Measurements from ENCODE around the gene GOLGA2. TPM values are rescaled to one million over a fixed set of nuclear protein-coding genes. Genes with fewer than 3 reads are reported as not detected.

GOLGA2 gene
- total RNA-seq, 1 donor from 2014 or later: 105 TPM

DNA sequence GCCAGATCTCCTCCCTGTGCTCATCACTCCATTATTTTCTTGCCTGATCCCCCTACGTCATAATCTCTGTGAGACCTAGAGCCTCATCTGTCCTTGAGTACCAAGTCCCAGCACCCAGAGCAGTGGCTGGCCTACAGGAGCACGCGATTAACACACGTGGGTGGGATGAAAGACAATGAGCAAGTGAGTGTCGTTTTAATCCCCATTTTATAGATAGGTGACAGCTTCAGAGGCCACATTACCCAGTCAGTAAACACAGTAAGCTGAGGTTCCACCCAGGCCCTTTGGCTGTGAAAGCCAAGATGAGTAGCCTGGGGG is 29.1 kb upstream of the GOLGA2 start:
- H3K79me2 ChIP-seq (ENCODE audit: insufficient read depth, low read length): no peaks in the 10 kb centered on the region
- Mint-ChIP-seq H3K27me3 (ENCODE audit: low read depth, unreplicated experiment) (no peaks in the 10 kb centered on the region), H3K9me3 (ENCODE audit: unreplicated experiment) (peaks cover 4% of the 10 kb centered on the region), H3K4me1 (ENCODE audit: low read depth, unreplicated experiment) (peaks cover 4% of the 10 kb centered on the region), H3K27ac (ENCODE audit: unreplicated experiment) (no peak overlapping the region), H3K36me3 (ENCODE audit: low read depth, unreplicated experiment) (peaks cover 6% of the 10 kb centered on the region), H3K4me3 (ENCODE audit: unreplicated experiment) (no peak overlapping the region)
- H4K20me1 ChIP-seq (ENCODE audit: insufficient read depth, low read length): no peaks in the 10 kb centered on the region
- no peak overlapping the region for H3K4me2 ChIP-seq (ENCODE audit: low read length)
- H3K36me3 ChIP-seq (ENCODE audit: insufficient read depth, low read length): peaks cover 3% of the 10 kb centered on the region
- H2AFZ ChIP-seq (ENCODE audit: low read depth, low read length): no peak overlapping the region
- H3K27me3 ChIP-seq (ENCODE audit: insufficient read depth, low read length): no peaks in the 10 kb centered on the region
- FAIRE-seq: no peak
- no peaks in the 10 kb centered on the region for H3K9me3 ChIP-seq (ENCODE audit: insufficient read depth, low read depth, low read length)
- H3K4me3 ChIP-seq (ENCODE audit: insufficient read depth, low read depth, low read length): no peak overlapping the region
- DNase-seq (ENCODE audit: low read depth): peak; percentile 32
- peak overlapping the region; percentile 21 for H3K27ac ChIP-seq (ENCODE audit: low read depth, low read length)
- H3K4me1 ChIP-seq (ENCODE audit: insufficient read depth, low read length): peaks cover 18% of the 10 kb centered on the region
- no peak for TF ChIP-seq EZH2 (IDR thresholded peaks at IDR 0.05; ENCODE audit: insufficient read depth, low read length)
- TF ChIP-seq, protein P1, sequence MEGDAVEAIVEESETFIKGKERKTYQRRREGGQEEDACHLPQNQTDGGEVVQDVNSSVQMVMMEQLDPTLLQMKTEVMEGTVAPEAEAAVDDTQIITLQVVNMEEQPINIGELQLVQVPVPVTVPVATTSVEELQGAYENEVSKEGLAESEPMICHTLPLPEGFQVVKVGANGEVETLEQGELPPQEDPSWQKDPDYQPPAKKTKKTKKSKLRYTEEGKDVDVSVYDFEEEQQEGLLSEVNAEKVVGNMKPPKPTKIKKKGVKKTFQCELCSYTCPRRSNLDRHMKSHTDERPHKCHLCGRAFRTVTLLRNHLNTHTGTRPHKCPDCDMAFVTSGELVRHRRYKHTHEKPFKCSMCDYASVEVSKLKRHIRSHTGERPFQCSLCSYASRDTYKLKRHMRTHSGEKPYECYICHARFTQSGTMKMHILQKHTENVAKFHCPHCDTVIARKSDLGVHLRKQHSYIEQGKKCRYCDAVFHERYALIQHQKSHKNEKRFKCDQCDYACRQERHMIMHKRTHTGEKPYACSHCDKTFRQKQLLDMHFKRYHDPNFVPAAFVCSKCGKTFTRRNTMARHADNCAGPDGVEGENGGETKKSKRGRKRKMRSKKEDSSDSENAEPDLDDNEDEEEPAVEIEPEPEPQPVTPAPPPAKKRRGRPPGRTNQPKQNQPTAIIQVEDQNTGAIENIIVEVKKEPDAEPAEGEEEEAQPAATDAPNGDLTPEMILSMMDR (IDR thresholded peaks at IDR 0.05; ENCODE audit: insufficient read depth, low read depth, low read length): no peak
- no peak overlapping the region for H3K9ac ChIP-seq (ENCODE audit: low read length)

DNA sequence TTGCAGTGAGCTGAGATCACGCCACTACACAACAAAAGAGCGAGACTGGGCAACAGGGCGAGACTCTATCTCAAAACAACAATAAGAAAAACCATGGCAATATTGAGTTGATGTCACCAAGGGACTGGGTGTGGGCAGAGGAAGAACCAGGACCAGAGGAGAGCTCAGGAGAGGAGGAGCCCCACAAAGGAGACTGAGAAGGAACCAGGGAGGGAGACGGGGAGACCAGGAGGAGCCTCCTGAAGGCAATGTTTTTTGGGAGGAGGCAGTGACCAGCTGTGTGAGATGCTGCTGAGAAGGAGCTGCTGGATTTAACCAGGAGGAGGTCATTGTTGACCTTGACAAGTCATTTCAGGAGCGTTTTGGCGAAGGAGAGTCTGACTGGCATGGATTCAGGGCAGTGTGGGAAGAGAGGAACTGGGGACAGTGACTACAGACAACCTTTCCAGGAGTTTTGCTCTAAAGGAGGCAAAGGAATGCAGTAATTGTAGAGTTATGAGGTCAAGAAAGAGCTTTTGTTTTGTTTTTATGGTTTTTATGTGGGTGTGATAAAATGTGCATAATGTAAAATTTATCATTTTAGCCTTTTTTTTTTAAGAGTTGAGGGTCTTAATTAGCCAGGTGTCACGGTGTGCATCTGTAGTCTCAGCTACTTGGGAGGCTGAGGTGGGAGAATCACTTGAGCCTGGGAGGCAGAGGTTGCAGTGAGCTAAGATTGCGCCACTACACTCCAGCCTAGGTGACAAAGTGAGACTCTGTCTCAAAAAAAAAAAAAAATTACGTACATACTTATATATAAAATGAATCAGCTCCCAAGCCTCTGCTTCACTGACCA is 28.5 kb upstream of the GOLGA2 start:
- H3K9me3 ChIP-seq (ENCODE audit: insufficient read depth, low read depth, low read length): no peaks in the 10 kb centered on the region
- H3K4me3 ChIP-seq (ENCODE audit: insufficient read depth, low read depth, low read length): no peak overlapping the region
- H4K20me1 ChIP-seq (ENCODE audit: insufficient read depth, low read length): no peaks in the 10 kb centered on the region
- H3K4me3 Mint-ChIP-seq (ENCODE audit: unreplicated experiment): peak overlapping the region; percentile 28
- no peaks in the 10 kb centered on the region for H3K79me2 ChIP-seq (ENCODE audit: insufficient read depth, low read length)
- peaks cover 18% of the 10 kb centered on the region for H3K4me1 ChIP-seq (ENCODE audit: insufficient read depth, low read length)
- H3K4me1 Mint-ChIP-seq (ENCODE audit: low read depth, unreplicated experiment): peaks cover 4% of the 10 kb centered on the region
- peak overlapping the region; percentile 0 for H3K27ac Mint-ChIP-seq (ENCODE audit: unreplicated experiment)
- H3K27me3 ChIP-seq (ENCODE audit: insufficient read depth, low read length): no peaks in the 10 kb centered on the region
- H3K9ac ChIP-seq (ENCODE audit: low read length): no peak overlapping the region
- peak overlapping the region; percentile 21 for H3K27ac ChIP-seq (ENCODE audit: low read depth, low read length)
- H3K36me3 ChIP-seq (ENCODE audit: insufficient read depth, low read length): peaks cover 2% of the 10 kb centered on the region
- peaks cover 4% of the 10 kb centered on the region for H3K9me3 Mint-ChIP-seq (ENCODE audit: unreplicated experiment)
- no peak for DNase-seq (ENCODE audit: low read depth)
- H3K27me3 Mint-ChIP-seq (ENCODE audit: low read depth, unreplicated experiment): no peaks in the 10 kb centered on the region
- no peak overlapping the region for H2AFZ ChIP-seq (ENCODE audit: low read depth, low read length)
- no peak for FAIRE-seq
- peaks cover 6% of the 10 kb centered on the region for H3K36me3 Mint-ChIP-seq (ENCODE audit: low read depth, unreplicated experiment)
- TF ChIP-seq, protein P1 (IDR thresholded peaks at IDR 0.05; ENCODE audit: insufficient read depth, low read depth, low read length): no peak
- no peak for TF ChIP-seq EZH2 (IDR thresholded peaks at IDR 0.05; ENCODE audit: insufficient read depth, low read length)
- peak overlapping the region; percentile 21 for H3K4me2 ChIP-seq (ENCODE audit: low read length)
